WTC11 (cell line): Measurements from ENCODE around the gene RPL31. TPM values are rescaled to one million over a fixed set of nuclear protein-coding genes. Genes with fewer than 3 reads are reported as not detected.

ENCODE experiments used
- ATAC-seq: fragments of 200-7000 bp; cut with Tn5 transposase; 2 replicates; pipeline ENCODE4 v1.10.0; 2021; ENCODE audit warnings: mild to moderate bottlenecking, moderate library complexity
- CTCF ChIA-PET: fragments of 300-600 bp; sonication (Branson Sonifier 250); formaldehyde crosslinking; loops from one replicate; lab custom pipeline; 2021; ENCODE audit warnings: antibody characterized with exemption; lab: Charles Lee
- POLR2A ChIA-PET: fragments of 350-600 bp; sonication (Branson Sonifier 250); formaldehyde crosslinking; loops from one replicate; lab custom pipeline; 2021; ENCODE audit warnings: antibody characterized with exemption; lab: Charles Lee
- DNase-seq: peaks from one replicate; pipeline ENCODE4 v3.0.0; 2021; ENCODE audit warnings: low spot score
- H3K27ac Mint-ChIP-seq: 2 replicates; pipeline ENCODE4 v1.8.0; 2021; ENCODE audit warnings: mixed read lengths
- H3K27me3 Mint-ChIP-seq: 2 replicates; pipeline ENCODE4 v1.8.0; 2021; ENCODE audit warnings: low read depth, mild to moderate bottlenecking, moderate library complexity, mixed read lengths
- H3K36me3 Mint-ChIP-seq: 2 replicates; pipeline ENCODE4 v1.8.0; 2021; ENCODE audit warnings: mixed read lengths
- H3K4me1 Mint-ChIP-seq: 2 replicates; pipeline ENCODE4 v1.8.0; 2022; ENCODE audit warnings: mixed read lengths
- H3K4me3 Mint-ChIP-seq: 2 replicates; pipeline ENCODE4 v1.8.0; 2021; ENCODE audit warnings: mild to moderate bottlenecking, moderate library complexity, mixed read lengths
- H3K9me3 Mint-ChIP-seq: 2 replicates; pipeline ENCODE4 v1.8.0; 2021; ENCODE audit warnings: mixed read lengths
- AFF4 ChIP-seq: sonication (generic); formaldehyde crosslinking; IDR thresholded peaks from 2 replicates; pipeline ENCODE4 v1.8.1; 2023; ENCODE audit warnings: mild to moderate bottlenecking, missing genetic modification reagents, borderline replicate concordance
- ATF6 ChIP-seq: sonication (generic); formaldehyde crosslinking; IDR thresholded peaks from 2 replicates; pipeline ENCODE4 v1.8.1; 2023; ENCODE audit warnings: mild to moderate bottlenecking, missing genetic modification reagents
- CTCF ChIP-seq: fragments of 200-600 bp; IDR thresholded peaks from 2 replicates; pipeline ENCODE4 v1.8.0; 2022; ENCODE audit warnings: antibody characterized with exemption
- NFE2L1 ChIP-seq: sonication (generic); formaldehyde crosslinking; IDR thresholded peaks from 2 replicates; pipeline ENCODE4 v1.8.1; 2023; ENCODE audit warnings: missing genetic modification reagents
- SOX15 ChIP-seq: fragments of 250-450 bp; sonication (Bioruptor Pico); IDR thresholded peaks from 2 replicates; pipeline ENCODE4 v1.9.0; 2021; ENCODE audit warnings: mild to moderate bottlenecking
- TP53 ChIP-seq: sonication (generic); formaldehyde crosslinking; IDR thresholded peaks from 2 replicates; pipeline ENCODE4 v1.8.1; 2023; ENCODE audit warnings: mild to moderate bottlenecking, missing genetic modification reagents
- ZNF671 ChIP-seq: fragments of 250-450 bp; sonication (Bioruptor Pico); IDR thresholded peaks from 2 replicates; pipeline ENCODE4 v1.8.0; 2021; ENCODE audit warnings: mild to moderate bottlenecking
- total RNA-seq: library from RNA; stranded (reverse); gene quantifications from 3 replicates; pipeline ENCODE4 v1.2.3, GENCODE V29; 2021
- TF ChIP-seq, protein P1 (sequence below): sonication (generic); formaldehyde crosslinking; IDR thresholded peaks from 2 replicates; pipeline ENCODE4 v1.8.1; 2023; ENCODE audit warnings: mild to moderate bottlenecking, moderate library complexity, missing genetic modification reagents
- TF ChIP-seq, protein P2 (sequence below): fragments of 250-450 bp; sonication (Bioruptor Pico); IDR thresholded peaks from 2 replicates; pipeline ENCODE4 v1.9.0; 2021; ENCODE audit warnings: moderate library complexity, mild to moderate bottlenecking, inconsistent platforms, borderline replicate concordance

The RPL31 gene
- total RNA-seq, 1 experiment from 2014 or later, result 1,590 TPM

- no peak for TF ChIP-seq ATF6 (CRISPR knock-in tag)
- no peak for TF ChIP-seq SOX15
- TF ChIP-seq ZNF671 (CRISPR knock-in tag), result no peak
- TF ChIP-seq NFE2L1, result no peak
- TF ChIP-seq AFF4 (CRISPR knock-in tag), result no peak
Measured at GRCh38 chr2:101032084-101032776, 30.1 kb downstream of the RPL31 start (continued).

GRCh38 chr2:101036562-101036961 lies 34.5 kb downstream of the RPL31 start:
- DNase-seq (no peak), ATAC-seq (no peak)
- no peaks in the 10 kb centered on the region for H3K27me3 Mint-ChIP-seq
- TF ChIP-seq, protein P1, sequence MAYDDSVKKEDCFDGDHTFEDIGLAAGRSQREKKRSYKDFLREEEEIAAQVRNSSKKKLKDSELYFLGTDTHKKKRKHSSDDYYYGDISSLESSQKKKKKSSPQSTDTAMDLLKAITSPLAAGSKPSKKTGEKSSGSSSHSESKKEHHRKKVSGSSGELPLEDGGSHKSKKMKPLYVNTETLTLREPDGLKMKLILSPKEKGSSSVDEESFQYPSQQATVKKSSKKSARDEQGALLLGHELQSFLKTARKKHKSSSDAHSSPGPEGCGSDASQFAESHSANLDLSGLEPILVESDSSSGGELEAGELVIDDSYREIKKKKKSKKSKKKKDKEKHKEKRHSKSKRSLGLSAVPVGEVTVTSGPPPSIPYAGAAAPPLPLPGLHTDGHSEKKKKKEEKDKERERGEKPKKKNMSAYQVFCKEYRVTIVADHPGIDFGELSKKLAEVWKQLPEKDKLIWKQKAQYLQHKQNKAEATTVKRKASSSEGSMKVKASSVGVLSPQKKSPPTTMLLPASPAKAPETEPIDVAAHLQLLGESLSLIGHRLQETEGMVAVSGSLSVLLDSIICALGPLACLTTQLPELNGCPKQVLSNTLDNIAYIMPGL (CRISPR knock-in tag), result no peak
- TF ChIP-seq CTCF, result 0 out of 2 replicates have a peak, but pooled peaks have one; percentile 9
- TF ChIP-seq, protein P2, sequence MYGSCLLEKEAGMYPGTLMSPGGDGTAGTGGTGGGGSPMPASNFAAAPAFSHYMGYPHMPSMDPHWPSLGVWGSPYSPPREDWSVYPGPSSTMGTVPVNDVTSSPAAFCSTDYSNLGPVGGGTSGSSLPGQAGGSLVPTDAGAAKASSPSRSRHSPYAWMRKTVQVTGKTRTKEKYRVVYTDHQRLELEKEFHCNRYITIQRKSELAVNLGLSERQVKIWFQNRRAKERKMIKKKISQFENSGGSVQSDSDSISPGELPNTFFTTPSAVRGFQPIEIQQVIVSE (CRISPR knock-in tag), result no peak
- TF ChIP-seq TP53 (CRISPR knock-in tag), result no peak
- no peak overlapping the region for H3K27ac Mint-ChIP-seq
- no peak overlapping the region for H3K4me3 Mint-ChIP-seq
- peaks cover 69% of the 10 kb centered on the region for H3K36me3 Mint-ChIP-seq
- peaks cover 7% of the 10 kb centered on the region for H3K4me1 Mint-ChIP-seq
- ChIA-PET POLR2A (interaction anchor here (1.0 kb wide), 1 partner anchor 116 kb away, joined by 3 read pairs; no protein-coding TSS in a partner anchor), CTCF (interaction anchor here (0.6 to 3.6 kb wide), 22 partner anchors 9 to 306 kb away, joined by 3 to 102 read pairs (median 4); partner anchors contain the start of genes CNOT11 and TBC1D8)
- H3K9me3 Mint-ChIP-seq, result no peaks in the 10 kb centered on the region

DNA sequence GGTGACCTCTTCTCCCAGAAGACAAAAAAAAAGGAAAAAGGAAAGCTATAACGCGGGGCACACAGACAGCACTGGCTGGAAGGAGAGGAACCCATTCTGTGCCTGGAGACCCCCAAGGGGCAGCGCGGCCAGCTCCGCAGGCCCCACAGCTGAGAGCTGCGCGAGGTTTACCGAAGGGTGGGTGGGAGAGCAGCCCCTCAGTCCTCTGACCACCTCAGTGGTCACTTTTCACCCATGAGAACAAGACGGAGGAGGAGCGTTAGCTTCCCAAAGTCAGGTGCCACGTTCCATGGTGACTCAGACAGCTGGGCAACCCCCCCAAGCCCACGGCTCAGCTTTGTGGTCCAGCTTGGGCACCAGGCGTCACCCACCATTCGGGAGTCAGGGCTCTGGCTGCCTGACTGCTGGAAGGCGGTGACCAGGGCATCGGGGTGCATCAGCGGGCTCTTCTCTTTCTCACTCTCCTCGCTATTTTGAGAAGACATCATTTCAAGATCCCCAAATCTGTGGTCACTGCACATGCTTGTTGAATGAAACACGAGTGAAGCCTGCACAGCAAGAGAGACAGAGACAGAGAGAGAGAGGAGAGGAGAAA lies 35.2 kb downstream of the RPL31 start:
- DNase-seq (no peak), ATAC-seq (no peak)
- no peaks in the 10 kb centered on the region for H3K9me3 Mint-ChIP-seq
- ChIA-PET CTCF (interaction anchor here (0.6 to 3.6 kb wide), 24 partner anchors 8 to 399 kb away, joined by 3 to 102 read pairs (median 5); partner anchors contain the start of genes CNOT11 and TBC1D8), POLR2A (interaction anchor here (1.0 kb wide), 1 partner anchor 116 kb away, joined by 3 read pairs; no protein-coding TSS in a partner anchor)
- no peaks in the 10 kb centered on the region for H3K27me3 Mint-ChIP-seq
- peaks cover 63% of the 10 kb centered on the region for H3K36me3 Mint-ChIP-seq
- no peak for TF ChIP-seq AFF4 (CRISPR knock-in tag)
- TF ChIP-seq CTCF, result 0 out of 2 replicates have a peak, but pooled peaks have one; percentile 4
- no peak overlapping the region for H3K4me3 Mint-ChIP-seq
- H3K4me1 Mint-ChIP-seq, result peaks cover 7% of the 10 kb centered on the region
- H3K27ac Mint-ChIP-seq, result peak overlapping the region; percentile 37
